A549 (cell line): ENCODE results near the gene STAT1.

Experiments
- BHLHE40 ChIP-seq: IDR thresholded peaks from 2 replicates; pipeline ENCODE4 v1.6.1; 2012; ENCODE audit warnings: low read depth, low read length, inconsistent platforms
- CEBPB ChIP-seq, 2 experiments: fragments of >200 bp in 1 of 2; sonication (Bioruptor Twin) in 1 of 2; formaldehyde crosslinking in 1 of 2; IDR thresholded peaks; 2 replicates each; pipeline ENCODE4 v1.6.1; 2012 to 2016
- CHD2 ChIP-seq: fragments of 150-350 bp; IDR thresholded peaks from 2 replicates; pipeline ENCODE4 v1.6.1; 2014; ENCODE audit warnings: low read length; ENCODE audit not compliant: partially characterized antibody
- EHF ChIP-seq: fragments of 250-450 bp; sonication (Bioruptor Pico); IDR thresholded peaks from 2 replicates; pipeline ENCODE4 v1.5.0; 2020; ENCODE audit warnings: mild to moderate bottlenecking
- EP300 ChIP-seq, 2 experiments: fragments of >200 bp; sonication (Bioruptor Twin); formaldehyde crosslinking; IDR thresholded peaks; 2 replicates in 1 of 2; 3 replicates in 1 of 2; pipeline ENCODE4 v1.6.1; 2016 to 2017
- MAZ ChIP-seq: fragments of 150-350 bp; IDR thresholded peaks from 2 replicates; pipeline ENCODE4 v1.6.1; 2014; ENCODE audit warnings: antibody characterized with exemption, low read depth, low read length, borderline replicate concordance
- MYC ChIP-seq: IDR thresholded peaks from 2 replicates; pipeline ENCODE4 v1.6.1; 2012; ENCODE audit warnings: mild to moderate bottlenecking, inconsistent platforms, low read length, improper control_type of control experiment, borderline replicate concordance
- POLR2A ChIP-seq: IDR thresholded peaks from 2 replicates; pipeline ENCODE4 v1.6.1; 2012; ENCODE audit warnings: mild to moderate bottlenecking, low read length
- POLR2AphosphoS2 ChIP-seq: conservative IDR thresholded peaks from 2 replicates; pipeline ENCODE4 v1.6.1; 2012; ENCODE audit warnings: low read length, improper control_type of control experiment, inconsistent platforms
- RAD21 ChIP-seq, 2 experiments: fragments of >200 bp in 1 of 2; sonication (Bioruptor Twin) in 1 of 2; formaldehyde crosslinking in 1 of 2; IDR thresholded peaks in 1 of 2; conservative IDR thresholded peaks in 1 of 2; 2 replicates in 1 of 2; 3 replicates in 1 of 2; pipeline ENCODE4 v1.6.1; 2012 to 2018; ENCODE audit warnings: inconsistent platforms in 1 of 2
- RCOR1 ChIP-seq: fragments of 150-350 bp; IDR thresholded peaks from 2 replicates; pipeline ENCODE4 v1.6.1; 2014; ENCODE audit warnings: antibody characterized with exemption, low read length, low read depth
- ZFP36 ChIP-seq: fragments of 450-650 bp; IDR thresholded peaks from 2 replicates; pipeline ENCODE4 v1.6.1; 2014; ENCODE audit warnings: borderline replicate concordance; ENCODE audit not compliant: partially characterized antibody
- TF ChIP-seq, protein P1 (sequence below): fragments of >200 bp; sonication (Bioruptor Twin); formaldehyde crosslinking; IDR thresholded peaks from 3 replicates; pipeline ENCODE4 v1.5.1; 2016
- TF ChIP-seq, protein P2 (sequence below): fragments of 450-650 bp; IDR thresholded peaks from 2 replicates; pipeline ENCODE4 v1.6.1; 2014; ENCODE audit warnings: antibody characterized with exemption

DNA sequence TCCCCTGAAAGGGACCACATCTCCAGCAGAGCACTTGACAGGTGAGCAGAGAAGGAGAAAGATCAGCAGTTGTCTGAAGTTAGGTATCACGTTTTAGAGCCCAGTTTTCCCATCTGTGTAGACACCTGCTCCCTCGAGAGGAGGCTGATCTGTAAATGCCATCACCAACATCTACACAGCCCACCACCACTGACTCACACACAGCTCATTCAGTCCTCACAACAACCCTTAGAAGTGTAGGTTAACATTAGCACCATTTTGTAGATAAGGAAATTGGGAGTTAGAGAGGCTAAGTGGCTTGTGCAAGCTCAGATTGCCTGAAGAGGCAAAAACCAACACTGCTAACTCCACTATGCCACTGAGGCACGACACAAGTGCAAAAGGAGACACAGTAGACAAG lies 37.2 kb upstream of the STAT1 start:
- TF ChIP-seq POLR2A (no peak), RAD21 (conservative IDR thresholded peaks at IDR 0.05 in 1 of 2, IDR thresholded peaks at IDR 0.05 in 1 of 2) (no peak), CEBPB (IDR thresholded peaks at IDR 0.05) (no peak), EP300 (IDR thresholded peaks at IDR 0.05) (no peak), POLR2AphosphoS2 (no peak), CHD2 (no peak), EHF (CRISPR knock-in tag) (no peak), BHLHE40 (no peak), RCOR1 (no peak), MAZ (no peak), MYC (no peak), ZFP36 (no peak)
- TF ChIP-seq, protein P1, sequence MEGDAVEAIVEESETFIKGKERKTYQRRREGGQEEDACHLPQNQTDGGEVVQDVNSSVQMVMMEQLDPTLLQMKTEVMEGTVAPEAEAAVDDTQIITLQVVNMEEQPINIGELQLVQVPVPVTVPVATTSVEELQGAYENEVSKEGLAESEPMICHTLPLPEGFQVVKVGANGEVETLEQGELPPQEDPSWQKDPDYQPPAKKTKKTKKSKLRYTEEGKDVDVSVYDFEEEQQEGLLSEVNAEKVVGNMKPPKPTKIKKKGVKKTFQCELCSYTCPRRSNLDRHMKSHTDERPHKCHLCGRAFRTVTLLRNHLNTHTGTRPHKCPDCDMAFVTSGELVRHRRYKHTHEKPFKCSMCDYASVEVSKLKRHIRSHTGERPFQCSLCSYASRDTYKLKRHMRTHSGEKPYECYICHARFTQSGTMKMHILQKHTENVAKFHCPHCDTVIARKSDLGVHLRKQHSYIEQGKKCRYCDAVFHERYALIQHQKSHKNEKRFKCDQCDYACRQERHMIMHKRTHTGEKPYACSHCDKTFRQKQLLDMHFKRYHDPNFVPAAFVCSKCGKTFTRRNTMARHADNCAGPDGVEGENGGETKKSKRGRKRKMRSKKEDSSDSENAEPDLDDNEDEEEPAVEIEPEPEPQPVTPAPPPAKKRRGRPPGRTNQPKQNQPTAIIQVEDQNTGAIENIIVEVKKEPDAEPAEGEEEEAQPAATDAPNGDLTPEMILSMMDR, result no peak
- TF ChIP-seq, protein P2, sequence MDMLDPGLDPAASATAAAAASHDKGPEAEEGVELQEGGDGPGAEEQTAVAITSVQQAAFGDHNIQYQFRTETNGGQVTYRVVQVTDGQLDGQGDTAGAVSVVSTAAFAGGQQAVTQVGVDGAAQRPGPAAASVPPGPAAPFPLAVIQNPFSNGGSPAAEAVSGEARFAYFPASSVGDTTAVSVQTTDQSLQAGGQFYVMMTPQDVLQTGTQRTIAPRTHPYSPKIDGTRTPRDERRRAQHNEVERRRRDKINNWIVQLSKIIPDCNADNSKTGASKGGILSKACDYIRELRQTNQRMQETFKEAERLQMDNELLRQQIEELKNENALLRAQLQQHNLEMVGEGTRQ, result no peak
